GM12878 (cell line): ENCODE data around the gene CCDC201. TPM values are rescaled to one million over a fixed set of nuclear protein-coding genes. Genes with fewer than 3 reads are reported as not detected.
"Not testable (repeated sequence)": the region's sequence is repeated elsewhere in the genome, so short reads cannot be mapped to it uniquely, and the experiment has no call there.

Source experiments
- ATAC-seq: fragments of 200-7000 bp; cut with Tn5 transposase; 3 replicates; pipeline ENCODE4 v1.9.1; 2020; ENCODE audit warnings: mild to moderate bottlenecking, moderate library complexity
- BruUV-seq: library from RNA; stranded (reverse); fragments of 400-500 nt; replicated peaks from 2 replicates; lab custom pipeline; 2021; lab: Mats Ljungman, UMichigan
- CTCF ChIA-PET: fragments of 300-600 bp; sonication (Branson Sonifier 250); formaldehyde crosslinking; extraction: SDS; loops from one replicate; lab custom pipeline; 2021; ENCODE audit warnings: inconsistent platforms; lab: Yijun Ruan, JAX
- POLR2A ChIA-PET: fragments of 350-600 bp; formaldehyde crosslinking; extraction: SDS; loops from one replicate; lab custom pipeline; 2021; ENCODE audit warnings: inconsistent platforms; lab: Charles Lee
- RAD21 ChIA-PET: fragments of 300-600 bp; sonication (Branson Sonifier 250); formaldehyde crosslinking; loops from one replicate; lab custom pipeline; 2023; ENCODE audit warnings: antibody characterized with exemption; ENCODE audit not compliant: unreplicated experiment; lab: Charles Lee
- SMC1A ChIA-PET: fragments of 300-600 bp; sonication (Branson Sonifier 250); formaldehyde crosslinking; loops from one replicate; lab custom pipeline; 2023; ENCODE audit not compliant: unreplicated experiment, uncharacterized antibody; lab: Charles Lee
- DNase-seq: peaks from one replicate; pipeline ENCODE4 v3.0.0-alpha.2; 2011; ENCODE audit warnings: low read depth, low spot score
- FAIRE-seq: peaks from 3 replicates; lab custom pipeline; 2011; peaks lifted over from hg19 to GRCh38; lab: Jason Lieb, UNC
- H2AFZ ChIP-seq: 2 replicates; pipeline ENCODE4 v1.6.0; 2011; ENCODE audit warnings: low read depth, low read length, control low read depth; ENCODE audit not compliant: control insufficient read depth
- H3K27ac ChIP-seq: 2 replicates; pipeline ENCODE4 v1.5.1; 2011; ENCODE audit warnings: control low read depth; ENCODE audit not compliant: control insufficient read depth, insufficient read depth
- H3K27me3 ChIP-seq, 2 experiments: replicated peaks in 1 of 2; 2 replicates each; pipeline versions ENCODE4 v1.6.0 to v1.6.1; 2011; ENCODE audit warnings: low read length in 1 of 2; ENCODE audit not compliant: control insufficient read depth in 2 of 2, insufficient read depth in 2 of 2
- H3K36me3 ChIP-seq, 2 experiments: 2 replicates each; pipeline ENCODE4 v1.5.1; 2011; ENCODE audit warnings: low read length in 1 of 2; ENCODE audit not compliant: control insufficient read depth in 2 of 2, insufficient read depth in 2 of 2
- H3K4me1 ChIP-seq: 2 replicates; pipeline ENCODE4 v1.6.1; 2011; ENCODE audit warnings: mild to moderate bottlenecking, low read length, moderate library complexity, mixed read lengths; ENCODE audit not compliant: control insufficient read depth, insufficient read depth
- H3K4me2 ChIP-seq: 2 replicates; pipeline ENCODE4 v1.6.0; 2011; ENCODE audit warnings: control low read depth; ENCODE audit not compliant: control insufficient read depth, insufficient read depth
- H3K4me3 ChIP-seq: fragments of 200-600 bp; sonication (generic); 2 replicates; pipeline ENCODE4 v1.5.1; 2016
- H3K79me2 ChIP-seq: 2 replicates; pipeline ENCODE4 v1.6.0; 2011; ENCODE audit warnings: low read length; ENCODE audit not compliant: control insufficient read depth, insufficient read depth
- H3K9ac ChIP-seq: 2 replicates; pipeline ENCODE4 v1.8.0; 2011; ENCODE audit warnings: low read length, control low read depth, mixed read lengths; ENCODE audit not compliant: control insufficient read depth, insufficient read depth
- H3K9me3 ChIP-seq: replicated peaks from 3 replicates; pipeline ENCODE4 v1.5.1; 2011; ENCODE audit warnings: mild to moderate bottlenecking, low read length; ENCODE audit not compliant: control insufficient read depth, insufficient read depth
- H4K20me1 ChIP-seq: 2 replicates; pipeline ENCODE4 v1.6.0; 2011; ENCODE audit not compliant: control insufficient read depth, insufficient read depth
- CEBPB ChIP-seq, 2 experiments: fragments of 150-350 bp in 1 of 2; IDR thresholded peaks; 2 replicates each; pipeline ENCODE4 v1.6.1; 2012 to 2014; ENCODE audit warnings: low read depth in 2 of 2, low read length in 2 of 2, borderline replicate concordance in 1 of 2, inconsistent platforms in 1 of 2
- DPF2 ChIP-seq: fragments of 450-650 bp; IDR thresholded peaks from 2 replicates; pipeline ENCODE4 v1.6.1; 2017; ENCODE audit warnings: mild to moderate bottlenecking
- FOXM1 ChIP-seq: IDR thresholded peaks from 2 replicates; pipeline ENCODE4 v1.6.1; 2012; ENCODE audit warnings: low read depth, mild to moderate bottlenecking, inconsistent platforms, low read length, moderate library complexity
- GATAD2B ChIP-seq: fragments of 450-650 bp; conservative IDR thresholded peaks from 2 replicates; pipeline ENCODE4 v1.6.1; 2017; ENCODE audit warnings: low read depth, mild to moderate bottlenecking, moderate library complexity
- PBX3 ChIP-seq: IDR thresholded peaks from 2 replicates; pipeline ENCODE4 v1.6.1; 2011; ENCODE audit warnings: mild to moderate bottlenecking, low read depth, low read length, moderate library complexity; ENCODE audit not compliant: insufficient replicate concordance
- RELB ChIP-seq: fragments of 450-650 bp; IDR thresholded peaks from 2 replicates; pipeline ENCODE4 v1.6.1; 2017; ENCODE audit warnings: low read depth, mild to moderate bottlenecking, moderate library complexity
- STAT1 ChIP-seq: fragments of 450-650 bp; conservative IDR thresholded peaks from 2 replicates; pipeline ENCODE4 v1.6.1; 2014; ENCODE audit warnings: antibody characterized with exemption, mild to moderate bottlenecking
- ZNF687 ChIP-seq: fragments of 450-650 bp; IDR thresholded peaks from 2 replicates; pipeline ENCODE4 v1.6.1; 2017; ENCODE audit warnings: mild to moderate bottlenecking, moderate library complexity
- ZSCAN29 ChIP-seq: fragments of 450-650 bp; IDR thresholded peaks from 2 replicates; pipeline ENCODE4 v1.6.1; 2017; ENCODE audit warnings: mild to moderate bottlenecking, moderate library complexity
- WGBS: methylation state at CpG from one replicate; pipeline ENCODE4 v1.1.6; 2016; ENCODE audit warnings: low lambda C conversion rate; ENCODE audit not compliant: insufficient replicate concordance, insufficient coverage; ENCODE audit errors: missing lambda C conversion rate; 5-methylcytosine and 5-hydroxymethylcytosine counted together
- in situ Hi-C: fragments of 300-500 bp; cut with MboI; formaldehyde crosslinking; loops from 9 replicates; pipeline ENCODE4 v1.14.3; 2018; ENCODE audit warnings: mixed read lengths
- intact Hi-C: fragments of 100-400 bp; cut with micrococcal nuclease; formaldehyde crosslinking; loops from one replicate; pipeline ENCODE4 v1.14.2; 2022; ENCODE audit not compliant: unreplicated experiment
- polyA plus RNA-seq, 11 experiments: library from polyadenylated mRNA; depleted of rRNA in 4 of 11; unstranded in 6 of 11; stranded (reverse) in 5 of 11; fragments of >200 nt; fragmentation: Nextera tagmentation in 4 of 11; fragmentation: Illumina TruSeq in 1 of 11; extraction: Ambion mirVana in 4 of 11; extraction: Trizol in 1 of 11; gene quantifications; 1 replicate in 1 of 11; 2 replicates in 10 of 11; pipeline versions ENCODE4 v1.2.1 to v1.2.3, GENCODE V29; 2011 to 2016; ENCODE audit warnings: inconsistent platforms in 2 of 11, missing spikeins in 2 of 11, low read depth in 1 of 11
- total RNA-seq, 4 experiments: library from RNA; depleted of rRNA in 3 of 4; stranded (reverse); fragments of >200 nt in 3 of 4; fragmentation: Illumina TruSeq in 1 of 4; extraction: Trizol in 1 of 4; gene quantifications; 2 replicates each; pipeline versions ENCODE4 v1.2.1 to v1.2.3, GENCODE V29; 2013 to 2021

Gene CCDC201
- total and polyA plus RNA-seq, 10 of the 15 experiments (the other 5 are each of a cell fraction or from before 2014, with no cell fraction given) = 0.10 TPM; not detected in 9

GRCh38 chr7:45813771-45814170 is 59.1 kb downstream of the CCDC201 start:
- CTCF ChIA-PET = interaction anchor here (0.6 kb wide), 1 partner anchor 51 kb away, joined by 3 read pairs; no protein-coding TSS in a partner anchor
- H3K4me3 ChIP-seq, H3K27ac ChIP-seq, POLR2A ChIA-PET, H3K4me1 ChIP-seq, H4K20me1 ChIP-seq, SMC1A ChIA-PET, H2AFZ ChIP-seq, intact Hi-C loops, BruUV-seq, DNase-seq, RAD21 ChIA-PET, H3K9ac ChIP-seq, H3K36me3 ChIP-seq, ATAC-seq, H3K9me3 ChIP-seq, H3K4me2 ChIP-seq, FAIRE-seq, H3K79me2 ChIP-seq, in situ Hi-C loops, H3K27me3 ChIP-seq: not testable (repeated sequence)
- 93% methylated on average over 17 of the region's 18 CpGs for WGBS

GRCh38 chr7:45812946-45813345 is 59.9 kb downstream of the CCDC201 start:
- no peaks in the 10 kb centered on the region for H3K27me3 ChIP-seq
- ATAC-seq (no peak), DNase-seq (no peak), FAIRE-seq (no peak)
- no peaks in the 10 kb centered on the region for H3K9me3 ChIP-seq
- no TSS peak for BruUV-seq
- no peak overlapping the region for H3K4me3 ChIP-seq
- RAD21 ChIA-PET = no interaction called here
- intact Hi-C loops = no loop called here
- POLR2A ChIA-PET = no interaction called here
- H3K36me3 ChIP-seq = no peaks in the 10 kb centered on the region
- H4K20me1 ChIP-seq = no peaks in the 10 kb centered on the region
- no peak overlapping the region for H2AFZ ChIP-seq
- no peak overlapping the region for H3K9ac ChIP-seq
- in situ Hi-C loops = no loop called here
- no peaks in the 10 kb centered on the region for H3K79me2 ChIP-seq
- SMC1A ChIA-PET = no interaction called here
- CTCF ChIA-PET = no interaction called here
- no peak overlapping the region for H3K4me2 ChIP-seq
- 89% methylated on average over 11 of the region's 24 CpGs for WGBS
- no peaks in the 10 kb centered on the region for H3K4me1 ChIP-seq
- H3K27ac ChIP-seq = no peak overlapping the region
- no peak for TF ChIP-seq DPF2
- TF ChIP-seq CEBPB (IDR thresholded peaks at IDR 0.05; ENCODE audit: borderline replicate concordance in 1 of 2, low read depth in 2 of 2, low read length in 2 of 2) = no peak
- TF ChIP-seq RELB = no peak
- TF ChIP-seq ZSCAN29 = no peak
- TF ChIP-seq FOXM1 = no peak
- no peak for TF ChIP-seq GATAD2B
- no peak for TF ChIP-seq PBX3
- no peak for TF ChIP-seq STAT1
- TF ChIP-seq ZNF687 = no peak
